ENCODE measurements around the gene MAPK4.

DNA sequence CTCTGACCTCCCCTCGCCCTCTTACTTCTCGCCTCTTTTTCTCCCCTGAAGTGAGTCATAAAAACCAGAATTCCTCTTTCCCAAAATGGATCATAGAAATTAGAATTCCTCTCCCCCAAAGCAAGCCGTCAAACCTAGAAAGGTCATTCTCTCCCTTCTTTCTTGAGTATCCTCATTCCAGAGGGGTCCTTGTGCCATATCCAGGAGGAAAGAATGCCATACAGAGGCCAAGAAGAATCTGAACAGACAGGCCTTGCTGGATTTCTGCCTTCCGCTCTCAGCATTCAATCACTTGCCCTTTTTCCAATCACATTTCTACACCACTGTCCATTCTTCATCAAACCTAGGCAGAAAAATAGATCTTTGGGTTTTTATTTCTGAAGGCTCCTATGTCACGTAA, 31.1 kb upstream of the MAPK4 start:
- no peak for TF ChIP-seq CTCF (conservative IDR thresholded peaks at IDR 0.05; ENCODE audit: low read length)
- no peak for TF ChIP-seq EZH2phosphoT487 (IDR thresholded peaks at IDR 0.05; ENCODE audit: borderline replicate concordance)
